A673 (cell line): ENCODE results near the gene THSD4. TPM values are rescaled to one million over a fixed set of nuclear protein-coding genes. Genes with fewer than 3 reads are reported as not detected.

Experiments
- BruUV-seq: library from RNA; stranded (reverse); fragments of 400-500 nt; replicated peaks from 2 replicates; lab custom pipeline; 2021; lab: Mats Ljungman, UMichigan
- CTCF ChIA-PET: fragments of 300-600 bp; sonication (Branson Sonifier 250); formaldehyde crosslinking; loops from one replicate; lab custom pipeline; 2022; ENCODE audit warnings: antibody characterized with exemption; lab: Charles Lee
- POLR2A ChIA-PET: fragments of 300-600 bp; sonication (Branson Sonifier 250); formaldehyde crosslinking; loops from one replicate; lab custom pipeline; 2022; ENCODE audit warnings: antibody characterized with exemption; ENCODE audit not compliant: low non-redundant PET; lab: Charles Lee
- DNase-seq: peaks from one replicate; pipeline ENCODE4 v3.0.0-alpha.2; 2015; ENCODE audit warnings: low spot score
- H3K27ac ChIP-seq: fragments of 200-600 bp; sonication (generic); 2 replicates; pipeline ENCODE4 v1.5.1; 2016; ENCODE audit warnings: mixed run types, low read depth, mild to moderate bottlenecking, mixed read lengths, antibody characterized with exemption, low read length; ENCODE audit not compliant: poor library complexity, severe bottlenecking
- H3K27me3 ChIP-seq: fragments of 200-600 bp; sonication (generic); replicated peaks from 2 replicates; pipeline ENCODE4 v1.6.1; 2017; ENCODE audit warnings: mixed run types, low read depth, mild to moderate bottlenecking, mixed read lengths, antibody characterized with exemption, low read length; ENCODE audit not compliant: insufficient read depth, poor library complexity
- H3K36me3 ChIP-seq: fragments of 200-600 bp; sonication (generic); 2 replicates; pipeline ENCODE4 v1.6.1; 2016; ENCODE audit warnings: mixed run types, mild to moderate bottlenecking, mixed read lengths, antibody characterized with exemption, low read length; ENCODE audit not compliant: insufficient read depth, poor library complexity, severe bottlenecking
- H3K4me1 ChIP-seq: fragments of 200-600 bp; sonication (generic); 2 replicates; pipeline ENCODE4 v1.6.1; 2017; ENCODE audit warnings: mixed run types, mild to moderate bottlenecking, mixed read lengths, antibody characterized with exemption, low read length; ENCODE audit not compliant: insufficient read depth, poor library complexity, severe bottlenecking
- H3K4me3 ChIP-seq: fragments of 200-600 bp; sonication (generic); 2 replicates; pipeline ENCODE4 v1.5.1; 2016; ENCODE audit warnings: low read depth, mixed run types, mild to moderate bottlenecking, mixed read lengths, low read length; ENCODE audit not compliant: poor library complexity, severe bottlenecking
- H3K9me3 ChIP-seq: fragments of 200-600 bp; sonication (generic); 2 replicates; pipeline ENCODE4 v1.6.1; 2016; ENCODE audit warnings: mixed run types, low read depth, mild to moderate bottlenecking, mixed read lengths, antibody characterized with exemption, low read length; ENCODE audit not compliant: poor library complexity, severe bottlenecking
- EZH2 ChIP-seq: fragments of 200-600 bp; sonication (generic); IDR thresholded peaks from 2 replicates; pipeline ENCODE4 v1.6.1; 2017; ENCODE audit warnings: borderline replicate concordance, low read depth, mild to moderate bottlenecking, mixed read lengths, antibody characterized with exemption, low read length; ENCODE audit not compliant: poor library complexity, severe bottlenecking
- intact Hi-C: fragments of 100-400 bp; cut with micrococcal nuclease; formaldehyde crosslinking; loops from one replicate; pipeline ENCODE4 v1.10.0; 2022; ENCODE audit not compliant: unreplicated experiment
- total RNA-seq: library from RNA; stranded (reverse); gene quantifications from 2 replicates; pipeline ENCODE4 v1.2.3, GENCODE V29; 2021
- TF ChIP-seq, protein P1 (sequence below): fragments of 300-800, 200-600 bp; sonication (generic); conservative IDR thresholded peaks from 2 replicates; pipeline ENCODE4 v1.5.1; 2017; ENCODE audit warnings: low read depth, mild to moderate bottlenecking, antibody characterized with exemption, low read length, moderate library complexity, mixed read lengths

Gene THSD4
- total RNA-seq, 1 experiment from 2014 or later: 2.4 TPM

DNA sequence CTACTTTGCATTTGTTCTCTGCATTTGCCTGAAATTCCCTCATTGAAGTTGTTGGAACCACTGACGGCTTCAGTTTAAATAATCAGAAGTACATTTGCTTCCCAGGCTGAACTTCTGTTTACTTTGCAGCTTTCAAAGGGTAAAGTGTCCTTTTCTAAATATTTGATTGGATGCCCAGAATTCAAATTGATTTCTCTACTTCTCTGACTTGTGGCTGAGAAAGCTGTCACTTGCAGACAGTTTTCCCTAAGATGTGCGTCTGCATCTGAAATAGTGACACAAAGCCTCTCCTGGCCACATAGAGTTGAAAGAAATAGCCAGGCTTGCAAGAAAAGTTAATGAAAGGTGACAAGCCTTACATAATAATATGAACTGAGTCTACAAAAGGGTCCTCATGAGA is 299.6 kb downstream of the THSD4 start:
- no peak for DNase-seq
- H3K27ac ChIP-seq: no peak overlapping the region
- CTCF ChIA-PET: no interaction called here
- intact Hi-C loops: no loop called here
- H3K9me3 ChIP-seq: no peaks in the 10 kb centered on the region
- BruUV-seq: no TSS peak
- H3K27me3 ChIP-seq: no peaks in the 10 kb centered on the region
- POLR2A ChIA-PET: no interaction called here
- no peak overlapping the region for H3K4me3 ChIP-seq
- no peaks in the 10 kb centered on the region for H3K4me1 ChIP-seq
- H3K36me3 ChIP-seq: no peaks in the 10 kb centered on the region
- TF ChIP-seq EZH2: no peak
- TF ChIP-seq, protein P1, sequence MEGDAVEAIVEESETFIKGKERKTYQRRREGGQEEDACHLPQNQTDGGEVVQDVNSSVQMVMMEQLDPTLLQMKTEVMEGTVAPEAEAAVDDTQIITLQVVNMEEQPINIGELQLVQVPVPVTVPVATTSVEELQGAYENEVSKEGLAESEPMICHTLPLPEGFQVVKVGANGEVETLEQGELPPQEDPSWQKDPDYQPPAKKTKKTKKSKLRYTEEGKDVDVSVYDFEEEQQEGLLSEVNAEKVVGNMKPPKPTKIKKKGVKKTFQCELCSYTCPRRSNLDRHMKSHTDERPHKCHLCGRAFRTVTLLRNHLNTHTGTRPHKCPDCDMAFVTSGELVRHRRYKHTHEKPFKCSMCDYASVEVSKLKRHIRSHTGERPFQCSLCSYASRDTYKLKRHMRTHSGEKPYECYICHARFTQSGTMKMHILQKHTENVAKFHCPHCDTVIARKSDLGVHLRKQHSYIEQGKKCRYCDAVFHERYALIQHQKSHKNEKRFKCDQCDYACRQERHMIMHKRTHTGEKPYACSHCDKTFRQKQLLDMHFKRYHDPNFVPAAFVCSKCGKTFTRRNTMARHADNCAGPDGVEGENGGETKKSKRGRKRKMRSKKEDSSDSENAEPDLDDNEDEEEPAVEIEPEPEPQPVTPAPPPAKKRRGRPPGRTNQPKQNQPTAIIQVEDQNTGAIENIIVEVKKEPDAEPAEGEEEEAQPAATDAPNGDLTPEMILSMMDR: no peak

DNA sequence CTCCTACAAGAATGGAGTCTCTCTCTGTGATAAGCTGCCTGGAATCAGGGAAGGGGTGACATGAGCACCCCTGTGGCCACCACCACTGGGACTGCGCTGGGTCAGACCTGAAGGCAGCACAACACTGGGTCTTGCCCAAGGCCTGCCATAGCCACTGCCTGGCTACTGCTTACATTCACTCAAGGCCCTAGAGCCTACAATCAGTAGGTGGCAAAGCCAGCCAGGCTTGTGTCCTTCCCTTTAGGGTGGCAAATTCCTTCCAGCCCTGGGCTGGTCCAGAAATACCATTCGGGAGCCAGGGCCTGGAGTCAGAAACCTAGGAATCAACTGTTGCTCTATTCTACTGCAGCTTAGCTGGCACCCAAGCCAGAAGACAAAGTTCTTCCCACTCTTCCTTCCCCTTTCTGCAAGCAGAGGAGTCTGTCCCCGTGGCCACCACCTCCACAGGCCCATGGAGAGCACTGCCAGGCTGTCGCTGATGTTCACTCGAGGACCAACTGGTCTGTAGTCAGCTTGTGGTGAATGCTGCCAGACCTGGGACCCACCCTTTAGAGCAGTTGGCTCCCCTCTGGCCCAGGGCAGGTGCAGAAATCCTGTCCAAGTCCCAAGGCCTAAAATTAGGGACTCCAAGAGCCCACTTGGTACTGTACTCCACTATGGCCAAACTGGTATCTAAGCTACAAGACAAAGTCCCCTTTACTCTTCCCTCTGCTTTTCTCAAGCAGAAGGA is 307.4 kb downstream of the THSD4 start:
- BruUV-seq: no TSS peak
- Histone ChIP-seq H3K27ac (no peak overlapping the region), H3K9me3 (no peaks in the 10 kb centered on the region), H3K4me1 (no peaks in the 10 kb centered on the region), H3K27me3 (no peaks in the 10 kb centered on the region), H3K36me3 (no peaks in the 10 kb centered on the region), H3K4me3 (no peak overlapping the region)
- DNase-seq: no peak
- no peak for TF ChIP-seq EZH2
- TF ChIP-seq, protein P1: no peak
- POLR2A ChIA-PET: no interaction called here
- intact Hi-C loops: no loop called here
- CTCF ChIA-PET: no interaction called here

DNA sequence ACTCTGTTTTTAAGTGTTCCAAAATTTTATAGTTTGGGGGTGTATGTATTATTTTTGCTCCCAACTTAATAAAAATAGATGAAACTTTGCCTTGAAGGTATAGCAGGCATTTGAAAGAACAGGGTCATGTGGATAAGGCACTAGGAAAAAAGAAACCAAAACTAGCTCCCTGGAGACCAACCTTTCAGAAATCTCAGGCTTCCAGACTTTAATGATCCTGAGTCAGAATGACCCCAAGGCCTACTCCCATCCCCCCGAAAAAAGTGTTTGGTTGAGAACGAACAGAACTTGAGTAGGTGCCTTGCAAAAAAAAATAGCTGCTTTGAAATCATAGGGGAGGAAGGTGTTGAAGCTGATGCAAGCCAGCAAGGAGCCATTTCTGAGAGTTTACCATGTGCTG is 309.5 kb downstream of the THSD4 start:
- Histone ChIP-seq H3K27ac (no peak overlapping the region), H3K27me3 (no peaks in the 10 kb centered on the region), H3K9me3 (no peaks in the 10 kb centered on the region), H3K4me1 (no peaks in the 10 kb centered on the region), H3K36me3 (no peaks in the 10 kb centered on the region), H3K4me3 (no peak overlapping the region)
- CTCF ChIA-PET: interaction anchor here (0.6 kb wide), 1 partner anchor 739 kb away, joined by 5 read pairs; no protein-coding TSS in a partner anchor
- TF ChIP-seq EZH2: no peak
- TF ChIP-seq, protein P1: no peak
- DNase-seq: no peak
- intact Hi-C loops: no loop called here
- POLR2A ChIA-PET: no interaction called here
- no TSS peak for BruUV-seq
